H9 (cell line): ENCODE results near the gene NRXN3. TPM values are rescaled to one million over a fixed set of nuclear protein-coding genes. Genes with fewer than 3 reads are reported as not detected.

Experiments
- DNase-seq: peaks from one replicate; pipeline ENCODE4 v3.0.0-alpha.2; 2017
- H2AFZ ChIP-seq: one replicate; pipeline ENCODE4 v1.6.1; 2013; ENCODE audit warnings: mild to moderate bottlenecking, low read length, control low read depth, moderate library complexity
- H2AK5ac ChIP-seq: 2 replicates; pipeline ENCODE4 v1.6.1; 2013; ENCODE audit warnings: low read length, control low read depth, mixed read lengths; ENCODE audit not compliant: insufficient read length
- H2BK120ac ChIP-seq: one replicate; pipeline ENCODE4 v1.6.1; 2013; ENCODE audit warnings: low read depth, mild to moderate bottlenecking, low read length, control low read depth, inconsistent platforms; ENCODE audit not compliant: poor library complexity, severe bottlenecking
- H2BK12ac ChIP-seq: 2 replicates; pipeline ENCODE4 v1.6.1; 2013; ENCODE audit warnings: low read length, control low read depth, mixed read lengths, low read depth; ENCODE audit not compliant: insufficient read length
- H2BK15ac ChIP-seq: 2 replicates; pipeline ENCODE4 v1.6.1; 2013; ENCODE audit warnings: low read depth, low read length, control low read depth
- H2BK20ac ChIP-seq: one replicate; pipeline ENCODE4 v1.6.1; 2013; ENCODE audit warnings: low read depth, mild to moderate bottlenecking, low read length, control low read depth, inconsistent platforms; ENCODE audit not compliant: poor library complexity, severe bottlenecking
- H2BK5ac ChIP-seq: 2 replicates; pipeline ENCODE4 v1.6.1; 2013; ENCODE audit warnings: low read length, control low read depth, mixed read lengths; ENCODE audit not compliant: insufficient read length
- H3K14ac ChIP-seq: 2 replicates; pipeline ENCODE4 v1.6.1; 2013; ENCODE audit warnings: low read length, control low read depth; ENCODE audit not compliant: insufficient read depth
- H3K18ac ChIP-seq: 2 replicates; pipeline ENCODE4 v1.6.1; 2013; ENCODE audit warnings: low read depth, mild to moderate bottlenecking, mixed read lengths, low read length, control low read depth; ENCODE audit not compliant: insufficient read length
- H3K23ac ChIP-seq: 2 replicates; pipeline ENCODE4 v1.6.1; 2013; ENCODE audit warnings: low read length, control low read depth, mixed read lengths, low read depth; ENCODE audit not compliant: insufficient read length
- H3K23me2 ChIP-seq: 2 replicates; pipeline ENCODE4 v1.6.1; 2013; ENCODE audit warnings: low read depth, mild to moderate bottlenecking, mixed read lengths, low read length, control low read depth; ENCODE audit not compliant: insufficient read length, poor library complexity, severe bottlenecking
- H3K27ac ChIP-seq: 2 replicates; pipeline ENCODE4 v1.5.1; 2013; ENCODE audit warnings: low read length, control low read depth, mixed read lengths, low read depth; ENCODE audit not compliant: insufficient read length
- H3K27me3 ChIP-seq: 2 replicates; pipeline ENCODE4 v1.6.1; 2013; ENCODE audit warnings: low read length, control low read depth, inconsistent platforms; ENCODE audit not compliant: insufficient read depth
- H3K4ac ChIP-seq: 2 replicates; pipeline ENCODE4 v1.6.1; 2013; ENCODE audit warnings: low read depth, mild to moderate bottlenecking, control low read depth, inconsistent platforms, low read length, moderate library complexity
- H3K4me1 ChIP-seq: 2 replicates; pipeline ENCODE4 v1.6.1; 2013; ENCODE audit warnings: low read length, control low read depth, inconsistent platforms; ENCODE audit not compliant: insufficient read depth
- H3K4me2 ChIP-seq: 2 replicates; pipeline ENCODE4 v1.6.1; 2013; ENCODE audit warnings: low read length, control low read depth, mixed read lengths; ENCODE audit not compliant: insufficient read length, insufficient read depth
- H3K56ac ChIP-seq: 2 replicates; pipeline ENCODE4 v1.6.1; 2013; ENCODE audit warnings: low read depth, mild to moderate bottlenecking, mixed read lengths, low read length, control low read depth; ENCODE audit not compliant: insufficient read length
- H3K79me1 ChIP-seq: 2 replicates; pipeline ENCODE4 v1.6.1; 2013; ENCODE audit warnings: low read depth, mild to moderate bottlenecking, moderate library complexity, low read length, control low read depth, inconsistent platforms; ENCODE audit not compliant: insufficient read depth, poor library complexity, severe bottlenecking
- H3K79me2 ChIP-seq: 2 replicates; pipeline ENCODE4 v1.6.1; 2013; ENCODE audit warnings: low read length, control low read depth, inconsistent platforms; ENCODE audit not compliant: insufficient read depth
- H3K9ac ChIP-seq: 2 replicates; pipeline ENCODE4 v1.6.1; 2013; ENCODE audit warnings: low read length, control low read depth, mixed read lengths; ENCODE audit not compliant: insufficient read length; ENCODE audit errors: extremely low read depth
- H3K9me3 ChIP-seq: one replicate; pipeline ENCODE4 v1.6.1; 2013; ENCODE audit warnings: low read depth, low read length, inconsistent platforms; ENCODE audit not compliant: control insufficient read depth
- H3T11ph ChIP-seq: one replicate; pipeline ENCODE4 v1.6.1; 2013; ENCODE audit warnings: mild to moderate bottlenecking, low read length, control low read depth, inconsistent platforms
- H4K20me1 ChIP-seq: one replicate; pipeline ENCODE4 v1.6.1; 2013; ENCODE audit not compliant: control insufficient read depth, insufficient read length, insufficient read depth
- H4K5ac ChIP-seq: 2 replicates; pipeline ENCODE4 v1.6.1; 2013; ENCODE audit warnings: low read depth, mild to moderate bottlenecking, mixed read lengths, low read length, control low read depth; ENCODE audit not compliant: insufficient read length
- H4K8ac ChIP-seq: replicated peaks from 2 replicates; pipeline ENCODE4 v1.6.1; 2013; ENCODE audit warnings: low read length, control low read depth, mixed read lengths, low read depth; ENCODE audit not compliant: insufficient read length
- H4K91ac ChIP-seq: 2 replicates; pipeline ENCODE4 v1.6.1; 2013; ENCODE audit warnings: low read depth, mild to moderate bottlenecking, moderate library complexity, mixed read lengths, low read length, control low read depth; ENCODE audit not compliant: insufficient read length
- H3K27ac Mint-ChIP-seq, 3 experiments: 2 replicates in 2 of 3; 3 replicates in 1 of 3; pipeline ENCODE4 v1.8.0; 2020 to 2021; ENCODE audit warnings: mixed read lengths in 3 of 3, mild to moderate bottlenecking in 1 of 3, moderate library complexity in 1 of 3
- H3K27me3 Mint-ChIP-seq: 2 replicates; pipeline ENCODE4 v1.8.0; 2021; ENCODE audit warnings: low read depth, mild to moderate bottlenecking, moderate library complexity, mixed read lengths
- H3K36me3 Mint-ChIP-seq, 3 experiments: 2 replicates in 2 of 3; 3 replicates in 1 of 3; pipeline ENCODE4 v1.8.0; 2020 to 2021; ENCODE audit warnings: low read depth in 3 of 3, mixed read lengths in 3 of 3; ENCODE audit not compliant: insufficient read depth in 1 of 3
- H3K4me1 Mint-ChIP-seq, 2 experiments: 2 replicates each; pipeline ENCODE4 v1.8.0; 2020; ENCODE audit warnings: mixed read lengths in 2 of 2
- H3K4me3 Mint-ChIP-seq, 2 experiments: 2 replicates in 1 of 2; 3 replicates in 1 of 2; pipeline ENCODE4 v1.8.0; 2020 to 2021; ENCODE audit warnings: mild to moderate bottlenecking in 2 of 2, mixed read lengths in 2 of 2, moderate library complexity in 1 of 2
- H3K9me3 Mint-ChIP-seq, 2 experiments: 2 replicates in 1 of 2; 3 replicates in 1 of 2; pipeline ENCODE4 v1.8.0; 2020; ENCODE audit warnings: mild to moderate bottlenecking in 2 of 2, mixed read lengths in 2 of 2, moderate library complexity in 1 of 2
- WGBS: extraction: QIAGEN DNeasy Blood & Tissue Kit; methylation state at CpG from one replicate; pipeline ENCODE4 v1.1.7; 2013; ENCODE audit warnings: missing lambda C conversion rate, low lambda C conversion rate, mixed read lengths; ENCODE audit not compliant: insufficient read length; ENCODE audit errors: extremely low coverage; 5-methylcytosine and 5-hydroxymethylcytosine counted together
- total RNA-seq: library from RNA; stranded (reverse); gene quantifications from 2 replicates; pipeline ENCODE4 v1.2.1, GENCODE V29; 2021
- TF ChIP-seq, protein P1 (sequence below): fragments of 200-600 bp; sonication (generic); conservative IDR thresholded peaks from 3 replicates; pipeline ENCODE4 v1.8.0; 2021; ENCODE audit warnings: antibody characterized with exemption, mild to moderate bottlenecking

Gene NRXN3
- total RNA-seq, 1 experiment from 2014 or later, result 1.8 TPM

DNA sequence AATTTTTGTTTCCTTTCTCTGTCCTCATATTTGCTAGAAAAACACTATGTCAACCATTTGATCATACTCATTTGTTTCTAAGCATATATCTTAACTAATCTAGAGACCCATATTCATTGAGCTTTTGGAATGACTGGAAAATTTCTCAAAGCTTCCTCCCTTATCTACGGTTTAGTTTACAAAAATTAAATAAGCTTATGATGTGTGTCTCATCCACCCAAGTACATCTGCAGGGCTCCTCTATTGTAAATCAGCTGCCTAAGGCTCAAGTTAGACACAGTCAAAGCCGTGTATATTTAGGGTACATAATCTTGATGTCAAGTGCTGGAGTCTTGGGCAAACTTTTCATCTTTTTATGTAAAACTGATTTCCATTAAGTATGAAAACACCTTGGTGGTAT lies 1670.7 kb downstream of the NRXN3 start:
- no peak overlapping the region for H2AK5ac ChIP-seq
- no peaks in the 10 kb centered on the region for H3K4me1 ChIP-seq
- no peak overlapping the region for H3K4ac ChIP-seq
- no peak overlapping the region for H3K4me3 Mint-ChIP-seq
- H3K36me3 Mint-ChIP-seq, result no peaks in the 10 kb centered on the region
- H3T11ph ChIP-seq, result no peak overlapping the region
- H2BK120ac ChIP-seq, result no peak overlapping the region
- H3K23ac ChIP-seq, result no peak overlapping the region
- no peak overlapping the region for H4K8ac ChIP-seq
- TF ChIP-seq, protein P1, sequence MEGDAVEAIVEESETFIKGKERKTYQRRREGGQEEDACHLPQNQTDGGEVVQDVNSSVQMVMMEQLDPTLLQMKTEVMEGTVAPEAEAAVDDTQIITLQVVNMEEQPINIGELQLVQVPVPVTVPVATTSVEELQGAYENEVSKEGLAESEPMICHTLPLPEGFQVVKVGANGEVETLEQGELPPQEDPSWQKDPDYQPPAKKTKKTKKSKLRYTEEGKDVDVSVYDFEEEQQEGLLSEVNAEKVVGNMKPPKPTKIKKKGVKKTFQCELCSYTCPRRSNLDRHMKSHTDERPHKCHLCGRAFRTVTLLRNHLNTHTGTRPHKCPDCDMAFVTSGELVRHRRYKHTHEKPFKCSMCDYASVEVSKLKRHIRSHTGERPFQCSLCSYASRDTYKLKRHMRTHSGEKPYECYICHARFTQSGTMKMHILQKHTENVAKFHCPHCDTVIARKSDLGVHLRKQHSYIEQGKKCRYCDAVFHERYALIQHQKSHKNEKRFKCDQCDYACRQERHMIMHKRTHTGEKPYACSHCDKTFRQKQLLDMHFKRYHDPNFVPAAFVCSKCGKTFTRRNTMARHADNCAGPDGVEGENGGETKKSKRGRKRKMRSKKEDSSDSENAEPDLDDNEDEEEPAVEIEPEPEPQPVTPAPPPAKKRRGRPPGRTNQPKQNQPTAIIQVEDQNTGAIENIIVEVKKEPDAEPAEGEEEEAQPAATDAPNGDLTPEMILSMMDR, result no peak
- no peak overlapping the region for H3K9ac ChIP-seq
- H2BK12ac ChIP-seq, result no peak overlapping the region
- H3K9me3 Mint-ChIP-seq, result no peaks in the 10 kb centered on the region
- H3K27ac ChIP-seq, result no peak overlapping the region
- H3K27me3 Mint-ChIP-seq, result no peaks in the 10 kb centered on the region
- H3K9me3 ChIP-seq, result no peaks in the 10 kb centered on the region
- no peak overlapping the region for H2BK15ac ChIP-seq
- H4K91ac ChIP-seq, result no peak overlapping the region
- no peak overlapping the region for H3K27ac Mint-ChIP-seq
- no peaks in the 10 kb centered on the region for H3K79me2 ChIP-seq
- H3K23me2 ChIP-seq, result no peaks in the 10 kb centered on the region
- no peak overlapping the region for H3K18ac ChIP-seq
- no peaks in the 10 kb centered on the region for H3K4me1 Mint-ChIP-seq
- H3K4me2 ChIP-seq, result no peak overlapping the region
- H2BK20ac ChIP-seq, result no peak overlapping the region
- H3K27me3 ChIP-seq, result no peaks in the 10 kb centered on the region
- H3K79me1 ChIP-seq, result no peaks in the 10 kb centered on the region
- H2BK5ac ChIP-seq, result no peak overlapping the region
- DNase-seq, result no peak
- WGBS, result no CpG with 5 or more reads among the region's 2 CpGs
- H2AFZ ChIP-seq, result no peak overlapping the region
- no peaks in the 10 kb centered on the region for H4K20me1 ChIP-seq
- H3K56ac ChIP-seq, result no peak overlapping the region
- no peak overlapping the region for H4K5ac ChIP-seq
- H3K14ac ChIP-seq, result no peak overlapping the region
